ENCODE data around the gene VGLL2. TPM values are rescaled to one million over a fixed set of nuclear protein-coding genes. Genes with fewer than 3 reads are reported as not detected.

Gene VGLL2
- total RNA-seq, 2 experiments from 2014 or later, result not detected

- no peak overlapping the region for H3K4me3 Mint-ChIP-seq
- DNase-seq (no peak), ATAC-seq (ENCODE audit: poor library complexity) (no peak)
- H3K36me3 ChIP-seq (ENCODE audit: insufficient read depth, low read length), result no peaks in the 10 kb centered on the region
- ChIA-PET CTCF (no interaction called here), POLR2A (no interaction called here)
- no peaks in the 10 kb centered on the region for H3K4me1 Mint-ChIP-seq (ENCODE audit: low read depth)
- no peaks in the 10 kb centered on the region for H3K36me3 Mint-ChIP-seq (ENCODE audit: low read depth)
- peaks cover 29% of the 10 kb centered on the region for H3K27me3 Mint-ChIP-seq
- intact Hi-C loops (cut with DNase I, micrococcal nuclease), result no loop called here
- no peaks in the 10 kb centered on the region for H3K9me3 ChIP-seq (ENCODE audit: control insufficient read depth in 1 of 2, insufficient read depth in 1 of 2, low read length in 2 of 2)
- H3K4me3 ChIP-seq (ENCODE audit: low read length), result no peak overlapping the region
- H3K27ac ChIP-seq (ENCODE audit: low read depth in 1 of 2, low read length in 2 of 2), result no peak overlapping the region
- peaks cover 0 to 4% of the 10 kb centered on the region in 2 experiments for H3K27me3 ChIP-seq (ENCODE audit: control insufficient read depth in 1 of 2, insufficient read depth in 2 of 2, low read length in 2 of 2)
- TF ChIP-seq, protein P1, sequence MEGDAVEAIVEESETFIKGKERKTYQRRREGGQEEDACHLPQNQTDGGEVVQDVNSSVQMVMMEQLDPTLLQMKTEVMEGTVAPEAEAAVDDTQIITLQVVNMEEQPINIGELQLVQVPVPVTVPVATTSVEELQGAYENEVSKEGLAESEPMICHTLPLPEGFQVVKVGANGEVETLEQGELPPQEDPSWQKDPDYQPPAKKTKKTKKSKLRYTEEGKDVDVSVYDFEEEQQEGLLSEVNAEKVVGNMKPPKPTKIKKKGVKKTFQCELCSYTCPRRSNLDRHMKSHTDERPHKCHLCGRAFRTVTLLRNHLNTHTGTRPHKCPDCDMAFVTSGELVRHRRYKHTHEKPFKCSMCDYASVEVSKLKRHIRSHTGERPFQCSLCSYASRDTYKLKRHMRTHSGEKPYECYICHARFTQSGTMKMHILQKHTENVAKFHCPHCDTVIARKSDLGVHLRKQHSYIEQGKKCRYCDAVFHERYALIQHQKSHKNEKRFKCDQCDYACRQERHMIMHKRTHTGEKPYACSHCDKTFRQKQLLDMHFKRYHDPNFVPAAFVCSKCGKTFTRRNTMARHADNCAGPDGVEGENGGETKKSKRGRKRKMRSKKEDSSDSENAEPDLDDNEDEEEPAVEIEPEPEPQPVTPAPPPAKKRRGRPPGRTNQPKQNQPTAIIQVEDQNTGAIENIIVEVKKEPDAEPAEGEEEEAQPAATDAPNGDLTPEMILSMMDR (IDR thresholded peaks at IDR 0.05), result no peak
- H3K4me1 ChIP-seq (ENCODE audit: insufficient read depth, low read length), result no peaks in the 10 kb centered on the region
- H3K9me3 Mint-ChIP-seq, result no peaks in the 10 kb centered on the region
- H3K27ac Mint-ChIP-seq, result no peak overlapping the region
Observed at GRCh38 chr6:117311726-117312125, 46.4 kb downstream of the VGLL2 start.

GRCh38 chr6:117317261-117317660 lies 51.9 kb downstream of the VGLL2 start:
- no peak overlapping the region for H3K27ac Mint-ChIP-seq
- intact Hi-C loops (cut with DNase I, micrococcal nuclease), result no loop called here
- DNase-seq, result peak in 1 of 14 experiments; percentile 2
- POLR2A ChIA-PET, result interaction anchor here (1.1 kb wide), 1 partner anchor 18 kb away, joined by 3 read pairs; no protein-coding TSS in a partner anchor
- CTCF ChIA-PET, result no interaction called here
- ATAC-seq (ENCODE audit: poor library complexity), result no peak
- H3K4me3 Mint-ChIP-seq, result no peak overlapping the region
- Histone ChIP-seq H3K4me1 (ENCODE audit: insufficient read depth, low read length) (no peaks in the 10 kb centered on the region), H3K27me3 (ENCODE audit: control insufficient read depth in 1 of 2, insufficient read depth in 2 of 2, low read length in 2 of 2) (no peaks in the 10 kb centered on the region), H3K36me3 (ENCODE audit: insufficient read depth, low read length) (no peaks in the 10 kb centered on the region), H3K9me3 (ENCODE audit: control insufficient read depth in 1 of 2, insufficient read depth in 1 of 2, low read length in 2 of 2) (no peaks in the 10 kb centered on the region), H3K27ac (ENCODE audit: low read depth in 1 of 2, low read length in 2 of 2) (no peak overlapping the region), H3K4me3 (ENCODE audit: low read length) (no peak overlapping the region)
- H3K4me1 Mint-ChIP-seq (ENCODE audit: low read depth), result no peaks in the 10 kb centered on the region
- TF ChIP-seq, protein P1 (IDR thresholded peaks at IDR 0.05), result no peak
- H3K36me3 Mint-ChIP-seq (ENCODE audit: low read depth), result no peaks in the 10 kb centered on the region
- H3K9me3 Mint-ChIP-seq, result no peaks in the 10 kb centered on the region
- peaks cover 12% of the 10 kb centered on the region for H3K27me3 Mint-ChIP-seq

Other genes starting within 250 kb of the VGLL2 start
- not detected for gene ROS1, start 160.4 kb downstream of the VGLL2 start, total RNA-seq
- gene DCBLD1, start 217.1 kb downstream of the VGLL2 start, total RNA-seq, result 1 to 10 TPM; 1.3 to 1.4 TPM